ENCODE data around the gene KIF27.
"Not testable (repeated sequence)": the region's sequence is repeated elsewhere in the genome, so short reads cannot be mapped to it uniquely, and the experiment has no call there.

KIF27 gene

GRCh38 chr9:83815120-83815519 lies 106.1 kb downstream of the KIF27 start:
- not testable (repeated sequence) for DNase-seq

- DNase-seq: not testable (repeated sequence)
These were observed 112.0 kb downstream of the KIF27 start for GRCh38 chr9:83809213-83809612.

- not testable (repeated sequence) for DNase-seq
These were observed 116.8 kb downstream of the KIF27 start for GRCh38 chr9:83804454-83804853.

- not testable (repeated sequence) for DNase-seq
These were observed 117.3 kb downstream of the KIF27 start for GRCh38 chr9:83803941-83804340.

GRCh38 chr9:83800236-83801033 lies 120.8 kb downstream of the KIF27 start:
- peak; percentile 0 for DNase-seq

- DNase-seq: no peak
These were observed 127.2 kb downstream of the KIF27 start for GRCh38 chr9:83794051-83794450.

- no peak for DNase-seq
These were observed 128.5 kb downstream of the KIF27 start for GRCh38 chr9:83792746-83793145.

Data from fibroblast of skin of back (primary cell).